Neural cell (in vitro differentiated cells): ENCODE data around the gene GALNT4.

Experiments used
- EP300 ChIP-seq: fragments of 450-650 bp; conservative IDR thresholded peaks from 2 replicates; pipeline ENCODE4 v1.6.1; 2014; ENCODE audit warnings: antibody characterized with exemption, mild to moderate bottlenecking, moderate library complexity; ENCODE audit not compliant: poor library complexity, severe bottlenecking
- EZH2 ChIP-seq: fragments of 200-600, 300-800 bp; shearing (Covaris generic), sonication (generic); IDR thresholded peaks from 2 replicates; pipeline ENCODE4 v1.6.1; 2014; ENCODE audit warnings: antibody characterized with exemption, low read length, borderline replicate concordance, mild to moderate bottlenecking; ENCODE audit not compliant: insufficient read depth, poor library complexity, severe bottlenecking
- RAD21 ChIP-seq: fragments of 450-650 bp; conservative IDR thresholded peaks from 2 replicates; pipeline ENCODE4 v1.6.1; 2014; ENCODE audit warnings: antibody characterized with exemption, mild to moderate bottlenecking, moderate library complexity
- TF ChIP-seq, protein P1 (sequence below): fragments of 450-650 bp; IDR thresholded peaks from 2 replicates; pipeline ENCODE4 v1.5.1; 2014; ENCODE audit warnings: antibody characterized with exemption, mild to moderate bottlenecking, moderate library complexity; ENCODE audit not compliant: poor library complexity, severe bottlenecking

DNA sequence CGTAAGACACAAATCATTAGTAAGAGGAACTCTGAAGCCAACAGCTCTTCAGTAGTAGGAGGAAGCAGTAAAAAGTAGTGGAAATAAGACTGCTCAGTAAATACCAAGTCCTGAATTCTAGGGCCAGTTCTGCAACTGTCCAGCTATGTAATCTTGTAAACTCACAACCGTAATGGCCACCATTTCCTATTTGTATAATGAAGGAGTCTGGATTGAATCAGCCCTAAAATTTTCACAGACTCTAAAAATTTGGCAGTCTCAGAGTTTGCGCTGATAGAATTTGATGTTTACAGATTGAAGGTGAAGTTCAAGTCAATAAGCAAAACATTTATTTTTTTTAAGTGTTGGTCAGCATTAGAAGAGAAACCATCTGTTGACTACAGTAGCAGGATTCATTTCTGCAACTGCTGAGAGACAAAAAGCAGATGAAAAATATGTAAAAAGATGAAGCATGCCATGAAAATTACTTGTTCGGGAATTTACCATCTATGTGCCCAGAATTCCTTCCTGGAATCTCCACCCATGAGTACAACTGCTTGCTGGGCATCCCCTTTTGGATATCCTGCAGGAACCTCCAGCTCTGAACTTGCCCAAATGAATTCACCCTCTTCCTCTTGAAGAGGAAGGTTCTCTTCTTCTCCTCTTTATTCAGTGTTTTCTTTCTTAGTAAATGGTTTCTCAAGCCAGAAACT lies 47.5 kb downstream of the GALNT4 start:
- TF ChIP-seq, protein P1, sequence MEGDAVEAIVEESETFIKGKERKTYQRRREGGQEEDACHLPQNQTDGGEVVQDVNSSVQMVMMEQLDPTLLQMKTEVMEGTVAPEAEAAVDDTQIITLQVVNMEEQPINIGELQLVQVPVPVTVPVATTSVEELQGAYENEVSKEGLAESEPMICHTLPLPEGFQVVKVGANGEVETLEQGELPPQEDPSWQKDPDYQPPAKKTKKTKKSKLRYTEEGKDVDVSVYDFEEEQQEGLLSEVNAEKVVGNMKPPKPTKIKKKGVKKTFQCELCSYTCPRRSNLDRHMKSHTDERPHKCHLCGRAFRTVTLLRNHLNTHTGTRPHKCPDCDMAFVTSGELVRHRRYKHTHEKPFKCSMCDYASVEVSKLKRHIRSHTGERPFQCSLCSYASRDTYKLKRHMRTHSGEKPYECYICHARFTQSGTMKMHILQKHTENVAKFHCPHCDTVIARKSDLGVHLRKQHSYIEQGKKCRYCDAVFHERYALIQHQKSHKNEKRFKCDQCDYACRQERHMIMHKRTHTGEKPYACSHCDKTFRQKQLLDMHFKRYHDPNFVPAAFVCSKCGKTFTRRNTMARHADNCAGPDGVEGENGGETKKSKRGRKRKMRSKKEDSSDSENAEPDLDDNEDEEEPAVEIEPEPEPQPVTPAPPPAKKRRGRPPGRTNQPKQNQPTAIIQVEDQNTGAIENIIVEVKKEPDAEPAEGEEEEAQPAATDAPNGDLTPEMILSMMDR = no peak
- TF ChIP-seq EP300 (no peak), EZH2 (no peak), RAD21 (no peak)
